GM12873 (cell line): ENCODE data around the gene CDCA8.

Source experiments
- CTCF ChIP-seq: IDR thresholded peaks from 2 replicates; pipeline ENCODE4 v1.5.1; 2012; ENCODE audit warnings: low read depth, mild to moderate bottlenecking, moderate library complexity, low read length, control low read depth; ENCODE audit not compliant: insufficient read depth; ENCODE audit errors: missing control alignments

The CDCA8 gene

GRCh38 chr1:37655274-37655673 is 37.0 kb upstream of the CDCA8 start:
- TF ChIP-seq CTCF, result no peak

GRCh38 chr1:37656026-37656425 is 36.3 kb upstream of the CDCA8 start:
- TF ChIP-seq CTCF, result no peak

DNA sequence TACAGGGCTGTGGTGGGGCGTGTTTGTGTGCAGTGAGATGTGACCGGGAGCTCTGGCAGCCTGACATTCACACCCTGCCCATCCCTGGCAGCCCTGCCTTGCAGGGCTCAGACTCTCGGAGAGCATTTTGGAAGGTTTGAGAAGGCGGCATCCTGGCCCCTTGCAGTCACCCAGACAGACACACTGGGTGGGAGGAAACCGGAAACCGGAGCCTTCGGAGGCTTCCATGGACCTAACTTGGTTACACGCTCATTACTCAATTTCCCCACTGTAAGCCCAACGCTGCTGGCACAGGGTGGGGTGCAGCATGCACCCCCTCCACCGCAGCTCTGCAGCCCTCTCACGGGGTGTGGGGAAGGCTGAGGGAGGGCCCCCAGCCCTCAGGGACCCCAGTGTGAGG is 35.4 kb upstream of the CDCA8 start:
- no peak for TF ChIP-seq CTCF

DNA sequence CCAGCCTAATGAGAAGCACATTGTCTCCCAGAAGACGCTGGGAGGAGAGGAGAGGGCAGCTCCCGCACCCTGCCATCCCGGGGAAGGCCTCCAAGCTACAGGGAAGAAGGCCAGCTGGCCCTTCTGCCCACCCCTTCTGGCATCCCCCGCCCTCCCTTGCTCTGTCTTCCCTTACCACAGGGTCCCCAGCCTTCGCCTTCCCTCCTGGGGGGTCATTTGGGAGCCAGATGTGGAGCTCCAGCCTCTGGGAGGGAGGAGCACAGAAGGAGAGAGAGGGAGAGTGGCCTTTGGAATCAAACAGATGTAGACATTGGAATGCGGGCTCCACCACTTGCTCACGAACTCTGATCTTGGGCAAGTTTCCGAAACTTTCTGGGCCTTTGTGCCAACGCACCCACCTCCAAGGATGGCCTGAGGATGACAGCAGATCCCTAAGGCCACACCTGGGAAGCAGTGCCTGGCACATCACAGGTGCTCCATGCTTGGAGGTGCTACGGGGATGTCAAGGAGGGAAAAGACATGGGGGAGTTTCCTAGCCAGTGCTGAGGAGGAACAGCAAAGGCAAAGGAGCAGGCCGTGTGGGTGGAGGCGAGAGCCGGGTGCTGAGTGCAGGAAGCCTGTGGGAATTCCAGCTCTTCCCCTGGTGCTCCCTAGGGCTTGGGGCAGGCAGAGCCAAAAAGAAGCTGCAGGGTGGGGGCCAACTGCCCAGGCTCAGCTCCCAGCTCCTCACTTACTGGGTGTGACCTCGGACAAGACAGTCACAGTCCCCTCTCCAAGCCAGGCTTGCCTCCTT is 34.5 kb upstream of the CDCA8 start:
- no peak for TF ChIP-seq CTCF

- TF ChIP-seq CTCF, result no peak
Observed at GRCh38 chr1:37658486-37658885, 33.8 kb upstream of the CDCA8 start.

GRCh38 chr1:37660664-37661063 is 31.7 kb upstream of the CDCA8 start:
- TF ChIP-seq CTCF, result no peak

DNA sequence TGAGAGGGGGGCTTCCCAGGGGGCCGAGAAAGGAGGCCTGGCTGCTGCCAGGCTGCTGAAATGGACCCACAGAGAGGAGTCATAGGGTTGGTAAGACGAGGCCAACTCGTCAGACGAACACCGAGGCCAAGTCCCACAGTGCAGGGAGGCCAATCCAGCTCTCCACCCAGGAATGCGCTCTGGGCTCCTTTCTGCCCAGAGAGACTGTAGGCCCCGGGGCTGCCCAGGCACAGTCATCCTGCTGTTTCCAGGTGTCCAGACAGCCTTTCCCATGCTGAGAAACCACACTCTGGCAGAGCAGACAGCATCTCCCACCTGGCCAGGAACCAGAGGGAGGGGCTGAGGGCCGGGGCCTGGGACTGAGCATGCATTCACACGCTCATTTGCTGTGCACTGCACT is 30.9 kb upstream of the CDCA8 start:
- no peak for TF ChIP-seq CTCF
